ENCODE measurements around the gene PIK3AP1. TPM values are rescaled to one million over a fixed set of nuclear protein-coding genes. Genes with fewer than 3 reads are reported as not detected.
"Not testable (repeated sequence)": the region's sequence is repeated elsewhere in the genome, so short reads cannot be mapped to it uniquely, and the experiment has no call there.

PIK3AP1 gene
- total RNA-seq, 1 donor from 2014 or later = 5.9 TPM

DNA sequence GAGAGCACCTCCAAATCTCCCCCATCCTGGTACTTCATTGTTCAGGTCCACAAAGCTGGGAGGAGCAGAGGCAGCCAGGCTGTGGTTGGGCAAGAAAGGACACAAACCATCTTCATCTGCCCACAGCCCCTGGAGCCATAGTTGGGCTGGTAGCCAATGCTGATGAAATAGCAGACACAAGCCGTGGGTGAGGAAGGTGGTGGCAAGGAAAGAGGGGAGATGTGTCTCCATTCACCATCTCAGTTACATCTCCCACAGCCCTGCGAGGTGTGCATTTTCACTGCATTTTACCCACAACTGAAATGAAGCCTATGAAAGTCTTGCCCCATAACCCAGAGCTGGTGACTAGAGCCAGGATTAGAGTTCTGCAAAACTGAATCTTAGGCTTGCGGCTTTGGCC is 35.0 kb downstream of the PIK3AP1 start:
- H3K4me3 ChIP-seq = no peak overlapping the region
- H3K4me1 ChIP-seq = no peaks in the 10 kb centered on the region
- intact Hi-C loops (cut with DNase I) = no loop called here
- no peaks in the 10 kb centered on the region for H3K9me3 ChIP-seq
- no peak for DNase-seq (ENCODE audit: extremely low spot score in 2 of 2)
- no peak for TF ChIP-seq POLR2AphosphoS5 (IDR thresholded peaks at IDR 0.05; ENCODE audit: insufficient read depth in 1 of 2, low read depth in 1 of 2)
- TF ChIP-seq, protein P1, sequence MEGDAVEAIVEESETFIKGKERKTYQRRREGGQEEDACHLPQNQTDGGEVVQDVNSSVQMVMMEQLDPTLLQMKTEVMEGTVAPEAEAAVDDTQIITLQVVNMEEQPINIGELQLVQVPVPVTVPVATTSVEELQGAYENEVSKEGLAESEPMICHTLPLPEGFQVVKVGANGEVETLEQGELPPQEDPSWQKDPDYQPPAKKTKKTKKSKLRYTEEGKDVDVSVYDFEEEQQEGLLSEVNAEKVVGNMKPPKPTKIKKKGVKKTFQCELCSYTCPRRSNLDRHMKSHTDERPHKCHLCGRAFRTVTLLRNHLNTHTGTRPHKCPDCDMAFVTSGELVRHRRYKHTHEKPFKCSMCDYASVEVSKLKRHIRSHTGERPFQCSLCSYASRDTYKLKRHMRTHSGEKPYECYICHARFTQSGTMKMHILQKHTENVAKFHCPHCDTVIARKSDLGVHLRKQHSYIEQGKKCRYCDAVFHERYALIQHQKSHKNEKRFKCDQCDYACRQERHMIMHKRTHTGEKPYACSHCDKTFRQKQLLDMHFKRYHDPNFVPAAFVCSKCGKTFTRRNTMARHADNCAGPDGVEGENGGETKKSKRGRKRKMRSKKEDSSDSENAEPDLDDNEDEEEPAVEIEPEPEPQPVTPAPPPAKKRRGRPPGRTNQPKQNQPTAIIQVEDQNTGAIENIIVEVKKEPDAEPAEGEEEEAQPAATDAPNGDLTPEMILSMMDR (IDR thresholded peaks at IDR 0.05) = no peak
- no peak for TF ChIP-seq POLR2A (IDR thresholded peaks at IDR 0.05)
- H3K36me3 ChIP-seq = no peaks in the 10 kb centered on the region
- no peaks in the 10 kb centered on the region for H3K27me3 ChIP-seq
- H3K27ac ChIP-seq = no peak overlapping the region

DNA sequence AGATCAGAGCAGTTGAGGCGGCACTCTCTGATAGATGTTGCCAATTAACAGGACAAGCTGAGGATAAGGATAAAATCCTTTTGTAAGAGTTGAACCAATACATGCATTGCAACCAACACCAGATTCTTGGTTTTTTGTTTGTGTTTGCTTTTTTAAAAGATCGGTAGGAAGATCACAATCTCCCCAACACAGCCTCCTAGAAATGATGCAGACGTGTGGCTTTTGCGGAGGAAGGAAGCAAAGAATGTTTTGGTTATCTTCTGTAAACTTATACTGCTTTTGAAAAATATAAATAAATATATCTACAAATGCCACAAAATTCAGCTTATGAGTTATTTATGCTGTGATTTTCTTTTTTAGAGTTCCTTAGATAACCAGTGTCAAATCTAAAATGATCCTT is 35.5 kb downstream of the PIK3AP1 start:
- no peak for TF ChIP-seq POLR2A (IDR thresholded peaks at IDR 0.05)
- TF ChIP-seq POLR2AphosphoS5 (IDR thresholded peaks at IDR 0.05; ENCODE audit: insufficient read depth in 1 of 2, low read depth in 1 of 2) = no peak
- TF ChIP-seq, protein P1 (IDR thresholded peaks at IDR 0.05) = no peak
- H3K4me1 ChIP-seq = no peaks in the 10 kb centered on the region
- no peak overlapping the region for H3K27ac ChIP-seq
- DNase-seq (ENCODE audit: extremely low spot score in 2 of 2) = no peak
- no peaks in the 10 kb centered on the region for H3K27me3 ChIP-seq
- intact Hi-C loops (cut with DNase I) = no loop called here
- no peaks in the 10 kb centered on the region for H3K36me3 ChIP-seq
- H3K9me3 ChIP-seq = no peaks in the 10 kb centered on the region
- H3K4me3 ChIP-seq = no peak overlapping the region

DNA sequence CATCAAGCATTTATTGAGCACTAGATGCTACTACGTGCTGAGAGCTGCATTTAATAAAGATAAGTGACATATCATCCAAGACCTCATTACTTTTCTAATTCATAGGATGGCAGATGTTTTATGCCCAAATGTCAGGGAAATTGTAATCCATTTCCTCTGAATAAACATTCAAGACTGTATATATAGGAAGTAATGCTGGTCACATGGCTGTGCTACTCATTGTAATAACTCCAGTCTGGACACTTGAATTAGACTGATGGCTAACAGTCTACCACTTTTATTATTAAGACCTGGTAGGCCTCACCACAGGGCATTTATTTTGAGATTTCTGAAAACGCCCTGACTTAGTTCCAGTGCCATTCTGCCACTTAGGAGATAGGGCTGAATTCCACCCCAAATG is 36.6 kb downstream of the PIK3AP1 start:
- Histone ChIP-seq H3K4me3 (no peak overlapping the region), H3K36me3 (no peaks in the 10 kb centered on the region), H3K9me3 (no peaks in the 10 kb centered on the region), H3K27me3 (no peaks in the 10 kb centered on the region), H3K4me1 (no peaks in the 10 kb centered on the region), H3K27ac (no peak overlapping the region)
- intact Hi-C loops (cut with DNase I) = no loop called here
- no peak for DNase-seq (ENCODE audit: extremely low spot score in 2 of 2)
- TF ChIP-seq, protein P1 (IDR thresholded peaks at IDR 0.05) = no peak
- no peak for TF ChIP-seq POLR2AphosphoS5 (IDR thresholded peaks at IDR 0.05; ENCODE audit: insufficient read depth in 1 of 2, low read depth in 1 of 2)
- TF ChIP-seq POLR2A (IDR thresholded peaks at IDR 0.05) = no peak

DNA sequence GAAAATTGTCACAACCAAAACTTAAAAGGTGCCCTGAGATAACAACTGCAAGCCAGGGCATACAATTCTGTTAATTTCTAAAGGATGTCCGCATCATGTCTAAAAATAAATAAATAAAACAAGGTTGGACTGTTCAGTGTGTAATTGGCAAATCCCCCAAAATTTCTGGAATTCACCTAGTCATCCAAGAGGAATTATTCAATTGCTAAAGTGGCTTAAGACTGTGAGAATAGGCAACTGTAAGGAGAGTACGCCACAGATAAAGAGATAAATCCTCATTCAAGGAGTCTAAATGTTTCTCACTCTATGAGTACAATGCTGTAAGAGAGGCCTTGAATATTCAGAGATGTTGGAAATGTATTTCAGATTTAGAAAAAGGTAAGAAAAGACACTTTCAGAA is 37.2 kb downstream of the PIK3AP1 start:
- Histone ChIP-seq H3K27me3 (no peaks in the 10 kb centered on the region), H3K36me3 (no peaks in the 10 kb centered on the region), H3K9me3 (no peaks in the 10 kb centered on the region), H3K4me1 (no peaks in the 10 kb centered on the region), H3K4me3 (no peak overlapping the region), H3K27ac (no peak overlapping the region)
- intact Hi-C loops (cut with DNase I) = no loop called here
- TF ChIP-seq POLR2AphosphoS5 (IDR thresholded peaks at IDR 0.05; ENCODE audit: insufficient read depth in 1 of 2, low read depth in 1 of 2) (no peak), POLR2A (IDR thresholded peaks at IDR 0.05) (no peak)
- TF ChIP-seq, protein P1 (IDR thresholded peaks at IDR 0.05) = no peak
- no peak for DNase-seq (ENCODE audit: extremely low spot score in 2 of 2)

DNA sequence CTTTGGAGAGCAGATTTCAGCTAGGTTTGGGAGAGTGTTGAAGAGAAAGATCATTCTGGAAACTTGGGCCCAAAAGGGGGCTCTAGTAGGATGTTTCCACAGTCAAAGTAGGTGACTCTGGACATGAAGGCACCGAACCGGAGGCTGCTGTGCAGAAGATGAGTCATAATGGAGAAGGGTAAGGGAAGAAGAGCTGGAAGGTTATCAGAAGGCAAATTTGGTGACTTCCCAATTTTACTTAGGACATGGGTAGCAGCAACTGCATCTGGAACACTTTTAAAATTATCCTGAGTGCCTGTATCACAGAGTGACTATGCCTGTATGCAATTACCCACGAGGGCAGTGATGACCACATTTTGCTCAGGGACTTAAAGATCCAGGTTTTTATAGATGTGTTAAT is 38.8 kb downstream of the PIK3AP1 start:
- Histone ChIP-seq H3K9me3 (no peaks in the 10 kb centered on the region), H3K27me3 (no peaks in the 10 kb centered on the region), H3K4me3 (no peak overlapping the region), H3K27ac (no peak overlapping the region), H3K36me3 (no peaks in the 10 kb centered on the region), H3K4me1 (no peaks in the 10 kb centered on the region)
- intact Hi-C loops (cut with DNase I) = no loop called here
- TF ChIP-seq POLR2A (IDR thresholded peaks at IDR 0.05) (no peak), POLR2AphosphoS5 (IDR thresholded peaks at IDR 0.05; ENCODE audit: insufficient read depth in 1 of 2, low read depth in 1 of 2) (no peak)
- TF ChIP-seq, protein P1 (IDR thresholded peaks at IDR 0.05) = no peak
- DNase-seq (ENCODE audit: extremely low spot score in 2 of 2) = no peak

DNA sequence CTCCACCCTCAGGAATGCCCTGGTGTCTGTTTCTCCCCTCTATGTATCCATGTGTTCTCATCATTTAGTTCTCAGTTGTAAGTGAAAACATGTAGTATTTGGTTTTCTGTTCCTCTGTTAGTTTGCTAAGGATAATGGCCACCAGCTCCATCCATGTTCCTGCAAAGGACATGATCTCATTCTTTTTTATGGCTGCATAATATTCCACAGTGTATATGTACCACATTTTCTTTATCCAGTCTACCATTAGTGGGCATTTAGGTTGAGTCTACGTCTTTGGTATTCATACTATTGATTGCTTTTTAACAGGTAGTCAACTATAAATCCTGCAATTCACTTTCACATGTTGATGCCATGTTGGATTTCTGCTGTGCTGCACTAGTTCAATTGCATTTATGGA is 39.9 kb downstream of the PIK3AP1 start:
- H3K9me3 ChIP-seq; H3K27me3 ChIP-seq; H3K36me3 ChIP-seq; intact Hi-C loops (cut with DNase I); H3K4me3 ChIP-seq; H3K4me1 ChIP-seq; DNase-seq (ENCODE audit: extremely low spot score in 2 of 2); H3K27ac ChIP-seq: not testable (repeated sequence)
